GM06990 (cell line): ENCODE results near the gene NUMA1.

Experiments used
- DNase-seq: peaks from one replicate; pipeline ENCODE4 v3.0.0-alpha.2; 2011; ENCODE audit not compliant: insufficient read length; ENCODE audit errors: extremely low read depth
- H3K27me3 ChIP-seq: replicated peaks from 2 replicates; pipeline ENCODE4 v1.6.0; 2011; ENCODE audit warnings: low read length; ENCODE audit not compliant: control insufficient read depth, insufficient read depth
- H3K36me3 ChIP-seq: 2 replicates; pipeline ENCODE4 v1.5.1; 2011; ENCODE audit warnings: low read length; ENCODE audit not compliant: control insufficient read depth, insufficient read depth
- H3K4me3 ChIP-seq: replicated peaks from 2 replicates; pipeline ENCODE4 v1.5.1; 2011; ENCODE audit warnings: low read depth, mild to moderate bottlenecking, control low read depth, low read length
- TF ChIP-seq, protein P1 (sequence below): IDR thresholded peaks from 2 replicates; pipeline ENCODE4 v1.5.1; 2011; ENCODE audit warnings: low read length, control low read depth, mild to moderate bottlenecking, inconsistent platforms; ENCODE audit not compliant: insufficient read depth, poor library complexity, severe bottlenecking

The NUMA1 gene

GRCh38 chr11:72040491-72041363 lies 39.6 kb downstream of the NUMA1 start:
- Histone ChIP-seq H3K4me3 (peak overlapping the region; percentile 72), H3K36me3 (peaks cover 4% of the 10 kb centered on the region), H3K27me3 (no peaks in the 10 kb centered on the region)
- TF ChIP-seq, protein P1, sequence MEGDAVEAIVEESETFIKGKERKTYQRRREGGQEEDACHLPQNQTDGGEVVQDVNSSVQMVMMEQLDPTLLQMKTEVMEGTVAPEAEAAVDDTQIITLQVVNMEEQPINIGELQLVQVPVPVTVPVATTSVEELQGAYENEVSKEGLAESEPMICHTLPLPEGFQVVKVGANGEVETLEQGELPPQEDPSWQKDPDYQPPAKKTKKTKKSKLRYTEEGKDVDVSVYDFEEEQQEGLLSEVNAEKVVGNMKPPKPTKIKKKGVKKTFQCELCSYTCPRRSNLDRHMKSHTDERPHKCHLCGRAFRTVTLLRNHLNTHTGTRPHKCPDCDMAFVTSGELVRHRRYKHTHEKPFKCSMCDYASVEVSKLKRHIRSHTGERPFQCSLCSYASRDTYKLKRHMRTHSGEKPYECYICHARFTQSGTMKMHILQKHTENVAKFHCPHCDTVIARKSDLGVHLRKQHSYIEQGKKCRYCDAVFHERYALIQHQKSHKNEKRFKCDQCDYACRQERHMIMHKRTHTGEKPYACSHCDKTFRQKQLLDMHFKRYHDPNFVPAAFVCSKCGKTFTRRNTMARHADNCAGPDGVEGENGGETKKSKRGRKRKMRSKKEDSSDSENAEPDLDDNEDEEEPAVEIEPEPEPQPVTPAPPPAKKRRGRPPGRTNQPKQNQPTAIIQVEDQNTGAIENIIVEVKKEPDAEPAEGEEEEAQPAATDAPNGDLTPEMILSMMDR, result no peak
- peak; percentile 55 for DNase-seq

DNA sequence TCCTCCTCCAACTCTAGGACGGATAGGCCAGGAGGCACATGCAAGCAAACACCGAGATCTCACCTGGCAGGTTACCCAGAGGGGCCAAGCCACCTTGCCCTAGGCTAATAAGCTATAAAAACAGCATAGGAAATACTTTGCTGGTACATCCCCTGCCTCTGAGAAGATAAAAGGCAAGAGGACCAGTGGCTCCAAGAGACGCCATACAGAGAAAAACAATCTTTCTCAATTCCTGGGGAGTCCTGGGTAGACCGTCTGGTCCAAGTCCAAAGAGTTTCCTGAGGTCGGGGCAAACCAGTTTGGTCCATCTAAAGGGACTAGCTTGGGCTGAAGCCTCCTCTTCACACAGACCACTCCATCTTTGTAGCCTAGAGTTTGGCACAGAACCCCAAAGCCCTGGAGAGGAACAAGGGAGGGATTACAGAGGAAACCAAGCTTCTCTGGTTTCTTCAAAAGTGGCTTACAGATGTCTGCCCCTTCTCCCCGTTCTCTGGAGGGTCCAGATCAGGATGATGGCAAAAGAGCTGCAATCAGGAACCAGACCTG lies 40.4 kb downstream of the NUMA1 start:
- no peak for DNase-seq
- TF ChIP-seq, protein P1, result no peak
- Histone ChIP-seq H3K27me3 (no peaks in the 10 kb centered on the region), H3K4me3 (peak overlapping the region; percentile 72), H3K36me3 (peaks cover 2% of the 10 kb centered on the region; the same call in 1 of the 2 replicates)

- TF ChIP-seq, protein P1, result no peak
- peaks cover 3% of the 10 kb centered on the region; the same call in 1 of the 2 replicates for H3K36me3 ChIP-seq
- no peak for DNase-seq
Observed at GRCh38 chr11:72039031-72039855, 41.1 kb downstream of the NUMA1 start.

GRCh38 chr11:72038491-72038890 lies 41.9 kb downstream of the NUMA1 start:
- Histone ChIP-seq H3K27me3 (no peaks in the 10 kb centered on the region), H3K4me3 (peak overlapping the region; percentile 18), H3K36me3 (peaks cover 3% of the 10 kb centered on the region; the same call in 1 of the 2 replicates)
- TF ChIP-seq, protein P1, result no peak
- no peak for DNase-seq

More at GRCh38 chr11:72039031-72039855, 41.1 kb downstream of the NUMA1 start:
- H3K27me3 ChIP-seq, result no peaks in the 10 kb centered on the region
- peak overlapping the region; percentile 18 for H3K4me3 ChIP-seq

DNA sequence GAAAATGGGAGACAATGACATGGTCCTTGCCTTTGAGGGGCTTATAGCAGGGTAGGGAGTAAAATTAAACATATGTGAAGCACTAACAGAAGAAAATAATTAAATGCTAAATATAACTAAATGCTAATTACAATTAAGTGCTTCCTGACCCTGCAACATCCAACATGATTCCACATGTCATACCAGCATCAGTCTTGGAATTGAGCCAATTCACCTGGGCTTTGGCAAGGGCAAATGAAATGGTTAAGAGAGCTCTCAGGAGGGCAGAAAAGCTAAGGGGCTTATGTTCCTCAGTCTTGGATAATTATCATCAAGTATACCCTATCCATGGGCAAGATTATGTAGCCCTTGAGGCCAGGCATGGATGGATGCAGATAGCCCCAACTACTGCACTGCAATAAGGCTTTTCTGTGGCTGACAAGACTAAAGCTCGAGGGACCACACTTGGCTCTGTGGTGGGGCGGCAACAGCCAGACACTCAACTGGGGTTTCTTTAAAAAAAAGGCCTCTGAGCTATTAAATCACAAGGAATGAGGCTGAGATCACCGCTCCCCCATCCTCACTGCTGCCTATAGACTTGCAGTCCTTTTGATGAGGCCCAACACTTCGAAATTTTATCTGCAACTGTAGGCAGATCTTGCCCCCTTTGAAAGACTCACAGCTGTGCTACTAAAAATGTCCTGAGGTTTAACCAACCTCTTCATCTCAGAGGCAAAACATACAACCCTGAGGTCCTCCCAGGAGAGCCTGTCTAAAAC lies 42.6 kb downstream of the NUMA1 start:
- TF ChIP-seq, protein P1, result no peak
- H3K4me3 ChIP-seq, result no peak overlapping the region
- no peak for DNase-seq
- H3K36me3 ChIP-seq, result peaks cover 3% of the 10 kb centered on the region; the same call in 1 of the 2 replicates
- no peaks in the 10 kb centered on the region for H3K27me3 ChIP-seq
